Gastroesophageal sphincter (tissue), 4 donors: ENCODE measurements around the gene ZNF778. TPM values are rescaled to one million over a fixed set of nuclear protein-coding genes. Genes with fewer than 3 reads are reported as not detected.

Experiments used
- ATAC-seq: fragments of 150-250 bp; one replicate; pipeline ENCODE4 v1.9.1; 2016; ENCODE audit warnings: mild to moderate bottlenecking, moderate library complexity
- H3K27ac ChIP-seq, 4 donors: fragments of 200-600 bp; sonication (generic) in 3 of 4; 1 replicate in 3 of 4; 2 replicates in 1 of 4; pipeline ENCODE4 v1.5.1; 2016 to 2019
- H3K27me3 ChIP-seq: fragments of 200-600 bp; sonication (generic); one replicate; pipeline ENCODE4 v1.5.1; 2019
- H3K36me3 ChIP-seq, 2 donors: fragments of 200-600 bp; sonication (generic); one replicate each; pipeline ENCODE4 v1.5.1; 2019; ENCODE audit warnings: control low read depth in 1 of 2
- H3K4me1 ChIP-seq, 3 donors: fragments of 200-600 bp; sonication (generic); 1 replicate in 2 of 3; 2 replicates in 1 of 3; pipeline ENCODE4 v1.5.1; 2016 to 2019; ENCODE audit warnings: control low read depth in 2 of 3
- H3K4me3 ChIP-seq, 2 donors: fragments of 200-600 bp; sonication (generic); one replicate each; pipeline ENCODE4 v1.5.1; 2019; ENCODE audit warnings: mild to moderate bottlenecking in 1 of 2, moderate library complexity in 1 of 2
- H3K9me3 ChIP-seq, 3 donors: fragments of 200-600 bp; sonication (generic); one replicate each; pipeline ENCODE4 v1.5.1; 2017 to 2019; ENCODE audit warnings: control low read depth in 2 of 3
- CTCF ChIP-seq, 4 experiments: fragments of 200-600 bp in 2 of 4; fragments of 450-650 bp in 2 of 4; sonication (generic) in 1 of 4; IDR thresholded peaks; one replicate each; pipeline ENCODE4 v1.5.1; 2017 to 2019; ENCODE audit warnings: antibody characterized with exemption in 4 of 4, mild to moderate bottlenecking in 2 of 4, moderate library complexity in 2 of 4
- EP300 ChIP-seq: sonication (generic); formaldehyde crosslinking; IDR thresholded peaks from one replicate; pipeline ENCODE4 v1.6.1; 2017; ENCODE audit warnings: antibody characterized with exemption, mild to moderate bottlenecking
- POLR2A ChIP-seq, 2 donors: fragments of 450-650 bp; IDR thresholded peaks; one replicate each; pipeline ENCODE4 v1.6.1; 2017; ENCODE audit warnings: antibody characterized with exemption in 2 of 2, mild to moderate bottlenecking in 2 of 2, moderate library complexity in 1 of 2
- POLR2AphosphoS5 ChIP-seq: sonication (generic); formaldehyde crosslinking; IDR thresholded peaks from one replicate; pipeline ENCODE4 v1.6.1; 2017; ENCODE audit warnings: antibody characterized with exemption
- WGBS, 2 donors: methylation state at CpG; one replicate each; pipeline ENCODE4 v1.1.5; 2018; ENCODE audit warnings: low coverage in 1 of 2; 5-methylcytosine and 5-hydroxymethylcytosine counted together
- total RNA-seq, 4 donors: library from RNA; depleted of rRNA; stranded (reverse); fragments of >200 nt; gene quantifications; one replicate each; pipeline ENCODE4 v1.1.0, GENCODE V29; 2016

ZNF778 gene
- total RNA-seq, 4 donors from 2014 or later, result 11.1 to 28.0 (median 12.4) TPM

DNA sequence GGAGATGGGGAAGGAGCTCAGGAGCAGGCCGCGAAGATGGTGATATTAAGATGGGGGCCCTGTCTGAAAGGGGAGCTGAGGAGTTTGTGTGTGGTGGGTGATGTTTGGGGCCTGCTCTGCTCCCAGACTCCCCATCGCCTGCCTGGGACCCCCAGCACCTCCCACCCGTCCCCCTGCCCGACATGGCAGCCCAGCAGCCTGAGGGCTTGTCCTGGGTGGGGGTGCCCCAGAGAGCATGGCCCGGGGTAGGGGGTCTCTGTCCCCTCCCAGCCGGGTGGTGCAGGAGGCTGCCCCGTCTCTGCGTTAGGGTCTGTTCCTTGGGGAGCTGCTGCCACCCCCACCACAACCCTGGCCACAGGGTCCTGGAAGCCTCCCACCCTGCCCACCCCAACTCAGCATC lies 40.8 kb upstream of the ZNF778 start:
- WGBS, 2 donors, result no CpG with 5 or more reads among the region's 9 CpGs
- Histone ChIP-seq H3K36me3 (no peaks in the 10 kb centered on the region), H3K9me3 (no peaks in the 10 kb centered on the region), H3K27me3 (peaks cover 90% of the 10 kb centered on the region), H3K27ac (no peak overlapping the region), H3K4me1 (peaks cover 0 to 5% (median under 1%) of the 10 kb centered on the region in 3 donors), H3K4me3 (no peak overlapping the region)
- no peak for TF ChIP-seq POLR2AphosphoS5
- TF ChIP-seq EP300, result no peak
- TF ChIP-seq POLR2A (IDR thresholded peaks at IDR 0.05), result no peak
- TF ChIP-seq CTCF (IDR thresholded peaks at IDR 0.05), result no peak
- no peak for ATAC-seq

GRCh38 chr16:89177501-89177900 lies 40.0 kb upstream of the ZNF778 start:
- no peaks in the 10 kb centered on the region for H3K9me3 ChIP-seq
- H3K27me3 ChIP-seq, result peaks cover 89% of the 10 kb centered on the region
- WGBS, 2 donors, result 44% methylated on average over 4 of the region's 12 CpGs; no CpG with 5 or more reads in 1 of the 2 donors
- no peak overlapping the region for H3K27ac ChIP-seq
- TF ChIP-seq CTCF (IDR thresholded peaks at IDR 0.05), result no peak
- no peak for TF ChIP-seq EP300
- TF ChIP-seq POLR2AphosphoS5, result no peak
- TF ChIP-seq POLR2A (IDR thresholded peaks at IDR 0.05), result no peak
- no peak overlapping the region for H3K4me3 ChIP-seq
- no peaks in the 10 kb centered on the region for H3K36me3 ChIP-seq
- no peaks in the 10 kb centered on the region for H3K4me1 ChIP-seq
- ATAC-seq, result no peak

DNA sequence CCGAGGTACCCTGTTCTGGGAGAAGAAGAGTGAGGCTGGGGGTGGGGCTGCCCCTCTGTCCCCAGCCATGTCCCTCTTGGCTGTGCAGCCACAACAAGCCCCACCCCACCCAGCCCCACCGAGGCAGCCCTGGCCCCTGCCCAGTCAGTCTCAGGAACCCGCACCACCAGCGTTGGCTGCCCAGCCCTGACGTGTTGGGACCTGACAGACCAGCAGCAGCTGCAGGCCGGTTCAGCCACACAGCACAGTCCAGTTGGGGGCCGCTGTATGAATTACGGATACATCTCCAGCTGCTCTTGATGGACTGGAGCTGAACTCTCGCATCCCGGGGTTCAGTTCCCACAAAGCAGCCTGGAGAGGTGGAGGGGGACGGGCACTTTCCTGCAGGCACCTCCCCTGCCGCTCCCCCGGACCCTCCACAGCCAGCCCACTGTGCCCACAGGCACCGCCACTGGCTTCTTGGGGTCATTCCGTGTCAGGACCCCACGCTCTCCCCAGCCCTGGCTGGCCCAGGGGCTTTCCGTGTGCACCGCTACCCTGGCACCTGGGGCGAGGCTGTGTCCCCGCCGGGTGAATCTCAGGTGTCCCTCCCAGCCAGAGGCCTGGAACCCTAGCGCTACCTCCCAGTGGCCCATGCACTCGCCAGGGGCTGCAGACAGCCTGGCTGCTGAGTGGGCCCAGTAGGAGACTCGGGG lies 38.9 kb upstream of the ZNF778 start:
- ATAC-seq, result no peak
- peaks cover 93% of the 10 kb centered on the region for H3K27me3 ChIP-seq
- H3K27ac ChIP-seq, result no peak overlapping the region
- WGBS, 2 donors, result no CpG with 5 or more reads among the region's 24 CpGs
- no peak overlapping the region for H3K4me3 ChIP-seq
- no peaks in the 10 kb centered on the region for H3K36me3 ChIP-seq
- TF ChIP-seq CTCF (IDR thresholded peaks at IDR 0.05) (no peak), POLR2A (IDR thresholded peaks at IDR 0.05) (no peak), POLR2AphosphoS5 (no peak), EP300 (no peak)
- no peaks in the 10 kb centered on the region for H3K4me1 ChIP-seq
- H3K9me3 ChIP-seq, result no peaks in the 10 kb centered on the region

- no peak for ATAC-seq
- TF ChIP-seq POLR2AphosphoS5 (no peak), POLR2A (IDR thresholded peaks at IDR 0.05) (no peak), CTCF (IDR thresholded peaks at IDR 0.05) (no peak)
- Histone ChIP-seq H3K36me3 (no peaks in the 10 kb centered on the region), H3K4me1 (no peaks in the 10 kb centered on the region), H3K4me3 (no peak overlapping the region), H3K9me3 (no peaks in the 10 kb centered on the region), H3K27me3 (peaks cover 93% of the 10 kb centered on the region), H3K27ac (no peak overlapping the region)
- 82% methylated on average over 5 of the region's 19 CpGs; no CpG with 5 or more reads in 1 of the 2 donors for WGBS, 2 donors
Observed at GRCh38 chr16:89179148-89179484, 38.4 kb upstream of the ZNF778 start.

- Histone ChIP-seq H3K4me3 (no peak overlapping the region), H3K27ac (no peak overlapping the region), H3K9me3 (no peaks in the 10 kb centered on the region), H3K36me3 (no peaks in the 10 kb centered on the region), H3K27me3 (peaks cover 87% of the 10 kb centered on the region), H3K4me1 (no peaks in the 10 kb centered on the region)
- WGBS, 2 donors, result 62% methylated on average over 11 of the region's 25 CpGs; no CpG with 5 or more reads in 1 of the 2 donors
- no peak for ATAC-seq
- TF ChIP-seq EP300 (no peak), POLR2AphosphoS5 (no peak), CTCF (IDR thresholded peaks at IDR 0.05) (no peak), POLR2A (IDR thresholded peaks at IDR 0.05) (no peak)
Observed at GRCh38 chr16:89179656-89180315, 37.7 kb upstream of the ZNF778 start.
